WTC11 (cell line): Measurements from ENCODE around the gene KRT20. TPM values are rescaled to one million over a fixed set of nuclear protein-coding genes. Genes with fewer than 3 reads are reported as not detected.

Experiments used
- ATAC-seq: fragments of 200-7000 bp; cut with Tn5 transposase; 2 replicates; pipeline ENCODE4 v1.10.0; 2021; ENCODE audit warnings: mild to moderate bottlenecking, moderate library complexity
- CTCF ChIA-PET: fragments of 300-600 bp; sonication (Branson Sonifier 250); formaldehyde crosslinking; loops from one replicate; lab custom pipeline; 2021; ENCODE audit warnings: antibody characterized with exemption; lab: Charles Lee
- POLR2A ChIA-PET: fragments of 350-600 bp; sonication (Branson Sonifier 250); formaldehyde crosslinking; loops from one replicate; lab custom pipeline; 2021; ENCODE audit warnings: antibody characterized with exemption; lab: Charles Lee
- DNase-seq: peaks from one replicate; pipeline ENCODE4 v3.0.0; 2021; ENCODE audit warnings: low spot score
- H3K27ac Mint-ChIP-seq: 2 replicates; pipeline ENCODE4 v1.8.0; 2021; ENCODE audit warnings: mixed read lengths
- H3K27me3 Mint-ChIP-seq: 2 replicates; pipeline ENCODE4 v1.8.0; 2021; ENCODE audit warnings: low read depth, mild to moderate bottlenecking, moderate library complexity, mixed read lengths
- H3K36me3 Mint-ChIP-seq: 2 replicates; pipeline ENCODE4 v1.8.0; 2021; ENCODE audit warnings: mixed read lengths
- H3K4me1 Mint-ChIP-seq: 2 replicates; pipeline ENCODE4 v1.8.0; 2022; ENCODE audit warnings: mixed read lengths
- H3K4me3 Mint-ChIP-seq: 2 replicates; pipeline ENCODE4 v1.8.0; 2021; ENCODE audit warnings: mild to moderate bottlenecking, moderate library complexity, mixed read lengths
- H3K9me3 Mint-ChIP-seq: 2 replicates; pipeline ENCODE4 v1.8.0; 2021; ENCODE audit warnings: mixed read lengths
- ARID4B ChIP-seq: sonication (generic); formaldehyde crosslinking; IDR thresholded peaks from 2 replicates; pipeline ENCODE4 v1.8.0; 2023; ENCODE audit warnings: missing genetic modification reagents, mild to moderate bottlenecking, borderline replicate concordance
- ERG ChIP-seq: fragments of 250-450 bp; sonication (Bioruptor Pico); IDR thresholded peaks from 2 replicates; pipeline ENCODE4 v1.8.0; 2021; ENCODE audit warnings: mild to moderate bottlenecking
- JAZF1 ChIP-seq: fragments of 250-450 bp; sonication (Bioruptor Pico); IDR thresholded peaks from 2 replicates; pipeline ENCODE4 v1.9.0; 2021; ENCODE audit warnings: moderate library complexity, mild to moderate bottlenecking, inconsistent platforms
- NR2C2 ChIP-seq: sonication (generic); formaldehyde crosslinking; IDR thresholded peaks from 2 replicates; pipeline ENCODE4 v1.8.0; 2022; ENCODE audit warnings: mild to moderate bottlenecking, missing genetic modification reagents
- PRRX2 ChIP-seq: fragments of 250-450 bp; sonication (Bioruptor Pico); IDR thresholded peaks from 2 replicates; pipeline ENCODE4 v1.8.0; 2021; ENCODE audit warnings: mild to moderate bottlenecking
- RORB ChIP-seq: fragments of 250-450 bp; sonication (Bioruptor Pico); IDR thresholded peaks from 2 replicates; pipeline ENCODE4 v1.9.0; 2021; ENCODE audit warnings: mild to moderate bottlenecking
- ZNF138 ChIP-seq: sonication (generic); formaldehyde crosslinking; conservative IDR thresholded peaks from 2 replicates; pipeline ENCODE4 v1.8.1; 2022; ENCODE audit warnings: mild to moderate bottlenecking, moderate library complexity, missing genetic modification reagents
- ZNF232 ChIP-seq: sonication (generic); formaldehyde crosslinking; IDR thresholded peaks from 2 replicates; pipeline ENCODE4 v1.8.0; 2022; ENCODE audit warnings: mild to moderate bottlenecking, missing genetic modification reagents
- ZNF532 ChIP-seq: fragments of 250-450 bp; sonication (Bioruptor Pico); IDR thresholded peaks from 2 replicates; pipeline ENCODE4 v1.9.0; 2021; ENCODE audit warnings: mild to moderate bottlenecking, borderline replicate concordance
- total RNA-seq: library from RNA; stranded (reverse); gene quantifications from 3 replicates; pipeline ENCODE4 v1.2.3, GENCODE V29; 2021
- TF ChIP-seq, protein P1 (sequence below): sonication (generic); formaldehyde crosslinking; IDR thresholded peaks from 2 replicates; pipeline ENCODE4 v1.8.0; 2022; ENCODE audit warnings: mild to moderate bottlenecking, missing genetic modification reagents

KRT20 gene
- total RNA-seq, 1 experiment from 2014 or later = 0.42 TPM

DNA sequence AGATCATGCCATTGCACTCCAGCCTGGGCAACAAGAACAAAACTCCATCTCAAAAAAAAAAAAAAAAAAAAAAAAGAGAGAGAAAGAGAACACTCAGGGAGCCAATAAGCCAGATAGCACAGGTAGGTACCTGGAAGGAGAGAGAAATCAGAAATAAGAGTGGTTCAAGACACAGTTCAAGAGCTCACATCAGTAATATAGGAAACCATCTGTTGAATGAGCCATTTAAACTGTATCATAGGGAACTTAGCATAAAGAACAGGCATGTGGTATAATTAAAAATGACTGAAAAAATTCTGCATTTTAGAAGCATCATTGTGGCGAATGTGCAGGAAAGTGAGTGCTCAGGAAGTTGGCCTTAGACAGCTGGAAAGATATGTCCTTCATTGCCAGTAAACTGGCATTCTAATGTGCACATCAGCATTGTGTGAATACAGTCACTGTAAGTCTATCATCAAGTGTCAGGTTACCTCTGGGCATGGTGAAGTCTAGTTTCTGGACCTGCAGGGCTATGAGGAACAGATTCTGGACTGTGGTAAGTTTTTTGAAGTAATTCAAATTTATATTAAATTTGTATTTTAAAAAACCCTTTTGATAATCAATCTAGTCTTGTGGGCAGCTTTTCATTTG, 38.4 kb downstream of the KRT20 start (continued):
- no peak for TF ChIP-seq ARID4B (CRISPR knock-in tag)
- no peak for TF ChIP-seq NR2C2 (CRISPR knock-in tag)
- TF ChIP-seq PRRX2 (CRISPR knock-in tag) = no peak
- no peak for TF ChIP-seq ERG (CRISPR knock-in tag)
- TF ChIP-seq, protein P1, sequence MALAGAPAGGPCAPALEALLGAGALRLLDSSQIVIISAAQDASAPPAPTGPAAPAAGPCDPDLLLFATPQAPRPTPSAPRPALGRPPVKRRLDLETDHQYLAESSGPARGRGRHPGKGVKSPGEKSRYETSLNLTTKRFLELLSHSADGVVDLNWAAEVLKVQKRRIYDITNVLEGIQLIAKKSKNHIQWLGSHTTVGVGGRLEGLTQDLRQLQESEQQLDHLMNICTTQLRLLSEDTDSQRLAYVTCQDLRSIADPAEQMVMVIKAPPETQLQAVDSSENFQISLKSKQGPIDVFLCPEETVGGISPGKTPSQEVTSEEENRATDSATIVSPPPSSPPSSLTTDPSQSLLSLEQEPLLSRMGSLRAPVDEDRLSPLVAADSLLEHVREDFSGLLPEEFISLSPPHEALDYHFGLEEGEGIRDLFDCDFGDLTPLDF (CRISPR knock-in tag) = no peak
- TF ChIP-seq JAZF1 (CRISPR knock-in tag) = no peak
- no peak for TF ChIP-seq ZNF232 (CRISPR knock-in tag)
- TF ChIP-seq ZNF532 (CRISPR knock-in tag) = no peak
- TF ChIP-seq, all 79 proteins: peak for 0

DNA sequence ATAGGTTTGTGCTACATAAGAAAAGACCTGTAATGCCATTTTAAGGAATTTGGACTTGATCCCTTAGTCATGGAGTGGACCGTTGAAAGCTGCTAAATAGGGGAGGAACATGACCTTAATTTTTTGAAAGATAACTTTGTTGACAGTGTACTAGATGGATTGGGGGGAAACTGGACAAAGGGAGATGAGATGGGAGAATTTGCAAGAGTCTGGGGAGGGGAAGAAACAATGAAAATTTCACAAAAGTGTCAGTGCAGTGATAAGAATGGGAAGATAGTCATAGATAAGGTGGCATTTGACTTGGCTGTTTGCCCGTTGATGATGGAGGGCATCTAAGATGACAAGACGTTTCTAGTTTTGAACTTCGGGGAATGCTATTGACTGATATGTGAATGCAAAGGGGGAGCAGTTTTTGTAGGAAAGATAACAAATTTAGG, 40.4 kb downstream of the KRT20 start:
- TF ChIP-seq RORB = no peak
- TF ChIP-seq ZNF138 (CRISPR knock-in tag) = no peak
- TF ChIP-seq, protein P1 (CRISPR knock-in tag) = no peak
- Mint-ChIP-seq H3K4me1 (no peaks in the 10 kb centered on the region), H3K27me3 (peaks cover 64% of the 10 kb centered on the region), H3K4me3 (no peak overlapping the region), H3K27ac (no peak overlapping the region), H3K36me3 (no peaks in the 10 kb centered on the region), H3K9me3 (no peaks in the 10 kb centered on the region)
- ChIA-PET CTCF (interaction anchor here (1.2 kb wide), 1 partner anchor 229 kb away, joined by 4 read pairs; no protein-coding TSS in a partner anchor), POLR2A (no interaction called here)
- no peak for DNase-seq
- no peak for ATAC-seq
